GM19023 (cell line): Measurements from ENCODE around the gene PMPCA.

Experiments used
- ATAC-seq: cut with Tn5 transposase; IDR thresholded peaks from one replicate; pipeline ENCODE4 v1.9.1; 2021; ENCODE audit warnings: mild to moderate bottlenecking, moderate library complexity; ENCODE audit not compliant: unreplicated experiment

The PMPCA gene

GRCh38 chr9:136433043-136433715, 22.7 kb downstream of the PMPCA start:
- no peak for ATAC-seq

DNA sequence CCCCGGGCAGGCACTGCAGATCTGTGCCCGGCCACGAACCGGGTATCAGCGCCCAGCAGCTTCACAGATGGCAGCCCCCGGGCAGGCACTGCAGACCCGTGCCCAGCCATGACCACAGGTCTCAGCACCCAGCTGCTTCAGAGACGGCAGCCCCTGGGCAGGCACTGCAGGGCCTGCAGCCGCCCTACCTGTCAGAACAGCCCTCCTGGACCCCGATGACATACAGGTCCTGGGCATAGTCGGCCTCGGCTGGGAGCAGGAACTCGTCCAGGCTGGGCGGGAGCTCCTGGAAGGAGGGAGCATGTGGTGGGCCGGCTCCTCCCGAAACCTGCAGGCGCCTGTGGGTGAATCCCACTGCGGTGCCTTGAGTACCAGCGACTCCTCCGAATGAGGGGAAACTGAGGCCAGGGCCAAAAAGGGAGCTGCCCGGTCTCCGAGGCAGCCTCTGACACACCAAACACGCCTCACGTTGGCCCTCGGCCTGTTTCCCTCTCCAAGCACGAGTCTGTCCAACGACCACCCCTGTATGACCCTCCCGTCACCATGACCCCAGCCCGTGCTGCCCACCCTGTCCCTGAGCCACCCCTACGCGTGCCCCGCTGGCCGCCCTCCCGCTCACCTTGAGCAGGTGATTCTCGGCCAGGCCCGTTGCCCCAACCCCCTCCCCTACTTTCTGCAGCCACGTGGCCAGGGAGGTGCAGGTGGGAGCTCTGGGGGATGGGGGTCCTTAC, 23.6 kb downstream of the PMPCA start:
- ATAC-seq: no peak

DNA sequence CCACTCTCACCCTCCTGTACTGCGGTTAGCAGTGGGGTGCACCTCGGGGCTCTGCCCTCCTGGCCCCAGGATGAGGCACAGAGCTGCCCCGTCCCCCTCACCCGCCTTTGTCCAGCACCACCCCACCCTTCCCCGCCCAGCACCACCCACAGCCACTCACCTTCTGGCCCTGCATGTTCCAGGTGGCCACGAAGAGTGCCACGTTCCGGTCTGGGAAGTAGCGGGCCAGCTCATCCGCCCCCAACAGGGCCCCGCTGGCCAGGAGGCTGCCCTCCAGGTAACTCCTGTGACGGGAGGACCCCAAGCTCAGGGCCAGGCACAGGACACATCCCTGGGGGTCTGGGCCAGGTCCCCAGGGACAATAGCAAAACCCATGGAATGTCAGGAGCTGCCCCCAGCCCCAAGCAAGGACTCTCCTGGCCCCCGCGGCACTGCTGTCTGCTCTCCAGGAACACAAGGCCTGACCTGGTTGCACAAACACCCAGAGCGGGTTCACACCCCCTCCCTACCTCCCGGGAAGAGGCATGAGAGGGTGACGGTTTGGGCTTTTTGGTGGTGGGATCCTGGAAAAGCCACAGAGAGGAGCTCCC, 24.2 kb downstream of the PMPCA start:
- ATAC-seq: no peak

GRCh38 chr9:136436055-136436634, 25.7 kb downstream of the PMPCA start:
- no peak for ATAC-seq

- ATAC-seq: no peak
Measured at GRCh38 chr9:136437430-136437829, 27.0 kb downstream of the PMPCA start.

GRCh38 chr9:136437839-136438547, 27.5 kb downstream of the PMPCA start:
- no peak for ATAC-seq

GRCh38 chr9:136438548-136439480, 28.4 kb downstream of the PMPCA start:
- ATAC-seq: peak; percentile 45

DNA sequence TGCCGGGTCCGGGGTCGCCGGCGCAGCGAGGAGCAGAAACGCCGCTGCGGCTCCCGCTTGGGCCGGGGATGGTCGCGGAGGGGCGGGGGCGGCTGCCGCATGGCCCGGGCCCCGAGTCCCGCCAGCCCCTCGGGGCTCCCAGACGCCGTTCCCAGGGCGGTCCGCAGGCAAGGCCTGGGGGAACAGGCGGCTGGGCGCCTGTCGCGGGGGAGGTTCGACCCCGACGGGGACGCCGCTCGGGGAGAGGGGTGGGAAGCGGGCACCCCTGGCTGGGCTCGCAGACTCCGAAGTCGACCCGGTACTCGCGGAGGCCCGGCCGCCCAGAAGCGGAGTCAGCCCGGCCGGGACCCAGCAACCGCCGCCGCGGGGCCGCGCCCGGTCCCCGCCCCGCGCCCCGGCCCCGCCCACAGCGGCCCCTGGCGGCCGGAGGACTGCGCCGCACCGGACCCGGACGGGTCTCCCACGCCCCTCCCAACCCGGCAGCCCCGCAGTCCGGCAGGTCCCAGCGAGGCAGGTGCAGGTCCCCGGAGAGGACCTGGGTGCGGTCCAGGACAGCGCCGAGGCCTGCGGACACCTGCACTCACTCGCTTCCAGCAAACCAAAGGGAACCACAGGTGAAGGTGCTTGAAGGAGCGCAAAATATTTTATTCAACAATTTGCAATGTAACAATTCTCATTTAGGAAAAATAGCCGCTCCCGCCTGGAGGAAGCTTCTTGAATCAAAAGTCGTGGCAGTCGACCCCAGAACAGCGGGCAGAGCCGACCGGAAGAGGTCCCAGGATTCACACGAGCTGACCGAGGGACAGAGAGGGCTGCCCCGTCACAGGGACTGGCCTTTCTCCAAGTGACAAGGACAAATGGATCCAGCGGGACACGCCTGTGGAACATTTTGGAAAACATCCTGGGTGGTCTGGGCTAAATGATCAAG, 29.3 kb downstream of the PMPCA start, which contains the start of gene INPP5E:
Gene INPP5E, minus strand, starts transcription at position 365 of the 928 bp plus-strand sequence. CDS start 426 bp downstream, outside the sequence.
- peak; percentile 69 for ATAC-seq

- ATAC-seq: no peak
Measured at GRCh38 chr9:136441191-136441680, 30.8 kb downstream of the PMPCA start.

GRCh38 chr9:136441681-136442245, 31.3 kb downstream of the PMPCA start:
- ATAC-seq: no peak

DNA sequence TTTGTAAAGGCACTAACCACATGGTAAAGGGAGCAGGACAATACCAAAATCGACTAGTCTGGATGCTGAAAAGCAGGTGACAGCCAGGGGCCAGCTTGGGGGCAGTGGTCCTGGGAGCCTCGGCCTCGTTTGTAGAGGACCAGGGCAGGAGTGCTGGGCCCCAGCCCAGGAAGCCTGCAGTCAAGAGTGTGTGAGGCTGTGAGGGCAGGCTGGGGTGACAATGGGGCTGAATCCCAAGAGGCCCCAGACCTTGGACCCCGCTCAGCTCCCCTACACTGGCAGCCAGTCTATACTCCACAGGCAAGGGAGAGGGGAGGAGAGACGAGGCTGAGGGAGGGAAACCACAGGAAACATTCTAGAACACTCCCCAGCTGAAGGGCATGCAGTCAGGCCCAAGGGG, 31.8 kb downstream of the PMPCA start:
- no peak for ATAC-seq

- no peak for ATAC-seq
Measured at GRCh38 chr9:136443087-136443486, 32.6 kb downstream of the PMPCA start.

DNA sequence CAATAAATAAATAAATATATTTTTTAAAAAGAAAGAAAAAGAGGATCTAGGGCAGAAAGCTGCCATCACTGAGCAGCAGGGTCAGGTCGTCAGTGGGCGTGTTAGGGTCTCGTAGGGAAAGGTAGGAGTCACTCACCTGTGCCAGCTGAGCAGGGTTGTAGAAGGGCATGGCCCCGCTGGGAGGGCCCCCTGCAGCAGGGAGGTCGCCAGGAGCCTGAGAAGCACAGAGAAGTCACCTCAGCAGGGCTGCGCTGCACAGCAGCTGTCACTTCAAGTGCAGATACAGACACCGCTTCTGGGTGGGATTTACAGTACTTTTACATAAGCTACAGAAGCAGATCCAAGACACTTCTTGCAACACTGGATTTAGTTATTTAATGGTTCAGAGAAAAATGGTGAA, 33.2 kb downstream of the PMPCA start:
- no peak for ATAC-seq

GRCh38 chr9:136444102-136444501, 33.6 kb downstream of the PMPCA start:
- ATAC-seq: no peak

- no peak for ATAC-seq
Measured at GRCh38 chr9:136445799-136446198, 35.3 kb downstream of the PMPCA start.

DNA sequence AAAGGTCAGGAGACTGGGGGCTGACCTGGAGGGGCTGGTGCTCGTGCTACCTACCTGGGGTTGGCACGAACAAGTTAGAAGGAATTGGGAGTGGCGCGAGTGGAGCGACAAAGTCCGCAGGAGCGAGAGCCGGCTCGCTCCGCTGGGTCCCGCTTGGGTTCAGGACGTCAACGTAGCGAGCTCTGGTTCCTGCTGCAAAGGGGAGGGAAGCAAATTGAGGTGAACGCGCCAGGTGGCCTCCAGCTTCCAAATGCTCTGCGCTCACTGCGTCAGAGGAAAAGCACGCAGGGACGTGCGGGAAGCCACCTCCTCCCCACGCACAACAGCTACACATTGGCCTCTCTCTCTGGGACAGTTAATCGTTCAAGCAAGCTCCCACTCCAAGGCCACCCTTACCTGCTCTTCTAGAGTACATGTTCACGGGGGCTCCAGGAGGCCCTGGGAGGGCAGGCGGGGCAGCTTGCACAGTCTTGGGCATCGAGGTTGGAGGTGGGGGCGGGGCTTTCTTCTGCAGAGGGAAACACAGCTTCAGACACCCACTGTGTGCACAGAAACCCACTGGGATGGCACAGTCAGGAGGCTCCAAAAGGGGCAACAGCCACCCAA, 36.8 kb downstream of the PMPCA start:
- ATAC-seq: no peak

GRCh38 chr9:136448655-136449054, 38.2 kb downstream of the PMPCA start:
- ATAC-seq: no peak
